ENCODE results near the gene FBXO36. TPM values are rescaled to one million over a fixed set of nuclear protein-coding genes. Genes with fewer than 3 reads are reported as not detected.

FBXO36 gene
- total RNA-seq, 4 donors from 2014 or later, result 1.9 to 3.8 (median 2.4) TPM

- no peak for TF ChIP-seq CTCF (IDR thresholded peaks at IDR 0.05; ENCODE audit: low read depth)
Measured at GRCh38 chr2:229882583-229882982, 39.7 kb upstream of the FBXO36 start.

GRCh38 chr2:229884775-229885699 is 37.3 kb upstream of the FBXO36 start:
- TF ChIP-seq CTCF (IDR thresholded peaks at IDR 0.05; ENCODE audit: low read depth), result no peak

- TF ChIP-seq CTCF (IDR thresholded peaks at IDR 0.05; ENCODE audit: low read depth), result no peak
Measured at GRCh38 chr2:229887441-229887840, 34.9 kb upstream of the FBXO36 start.

- TF ChIP-seq CTCF (IDR thresholded peaks at IDR 0.05; ENCODE audit: low read depth), result no peak
Measured at GRCh38 chr2:229888031-229888430, 34.3 kb upstream of the FBXO36 start.

GRCh38 chr2:229889023-229889422 is 33.3 kb upstream of the FBXO36 start:
- TF ChIP-seq CTCF (IDR thresholded peaks at IDR 0.05; ENCODE audit: low read depth), result no peak

- no peak for TF ChIP-seq CTCF (IDR thresholded peaks at IDR 0.05; ENCODE audit: low read depth)
Measured at GRCh38 chr2:229896857-229897256, 25.4 kb upstream of the FBXO36 start.

- TF ChIP-seq CTCF (IDR thresholded peaks at IDR 0.05; ENCODE audit: low read depth), result no peak
Measured at GRCh38 chr2:229899604-229900003, 22.7 kb upstream of the FBXO36 start.

All from subcutaneous adipose tissue (tissue), 4 donors.